ENCODE data around the gene PAGE2B.

DNA sequence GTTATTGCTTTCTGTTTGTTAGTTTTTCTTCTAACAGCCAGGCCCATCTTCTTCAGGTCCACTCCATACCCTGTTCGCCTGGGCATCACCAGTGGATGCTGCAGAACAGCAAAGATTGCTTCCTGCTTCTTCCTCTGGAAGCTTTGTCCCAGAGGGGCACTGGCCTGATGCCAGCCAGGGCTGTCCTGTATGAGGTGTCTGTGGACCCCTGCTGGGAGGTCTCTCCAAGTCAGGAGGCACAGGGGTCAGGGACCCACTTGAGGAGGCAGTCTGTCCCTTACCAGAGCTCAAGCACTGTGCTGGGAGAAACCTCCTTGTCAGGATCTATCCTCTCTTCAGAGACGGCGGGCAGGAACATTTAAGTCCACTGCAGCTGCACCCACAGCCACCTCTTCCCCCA lies 2.5 kb upstream of the PAGE2B start:
- TF ChIP-seq CEBPB (IDR thresholded peaks at IDR 0.05) (no peak), CREB1 (IDR thresholded peaks at IDR 0.05; ENCODE audit: low read depth) (no peak), YY1 (IDR thresholded peaks at IDR 0.05; ENCODE audit: low read depth) (no peak)
